BLaER1 (cell line): Measurements from ENCODE around the gene SLC49A4.

Experiments used
- H3K27ac ChIP-seq: shearing (Covaris generic); formaldehyde crosslinking; 2 replicates; pipeline ENCODE4 v1.8.1; 2022
- H3K27me3 ChIP-seq: shearing (Covaris generic); formaldehyde crosslinking; 2 replicates; pipeline ENCODE4 v1.8.1; 2022
- H3K36me3 ChIP-seq: shearing (Covaris generic); formaldehyde crosslinking; 2 replicates; pipeline ENCODE4 v1.8.1; 2022
- H3K4me1 ChIP-seq: shearing (Covaris generic); formaldehyde crosslinking; 2 replicates; pipeline ENCODE4 v1.8.1; 2022
- H3K4me2 ChIP-seq: shearing (Covaris generic); formaldehyde crosslinking; 2 replicates; pipeline ENCODE4 v1.8.1; 2022
- H3K4me3 ChIP-seq: shearing (Covaris generic); formaldehyde crosslinking; 2 replicates; pipeline ENCODE4 v1.8.1; 2022
- H3K9ac ChIP-seq: shearing (Covaris generic); formaldehyde crosslinking; 2 replicates; pipeline ENCODE4 v1.8.1; 2022
- H3K9me3 ChIP-seq: shearing (Covaris generic); formaldehyde crosslinking; 2 replicates; pipeline ENCODE4 v1.8.1; 2022
- H4K20me1 ChIP-seq: shearing (Covaris generic); formaldehyde crosslinking; 2 replicates; pipeline ENCODE4 v1.8.1; 2022
- Cebpa-rat ChIP-seq: shearing (Covaris generic); IDR thresholded peaks from 2 replicates; pipeline ENCODE4 v1.8.1; 2022

SLC49A4 gene

GRCh38 chr3:122800706-122801237 lies 5.9 kb downstream of the SLC49A4 start:
- Histone ChIP-seq H3K27me3 (no peaks in the 10 kb centered on the region), H3K27ac (no peak overlapping the region), H3K36me3 (no peaks in the 10 kb centered on the region), H3K4me3 (no peak overlapping the region), H4K20me1 (no peaks in the 10 kb centered on the region), H3K9ac (no peak overlapping the region), H3K9me3 (no peaks in the 10 kb centered on the region), H3K4me1 (peaks cover 10% of the 10 kb centered on the region), H3K4me2 (no peak overlapping the region)
- TF ChIP-seq Cebpa-rat, result no peak

DNA sequence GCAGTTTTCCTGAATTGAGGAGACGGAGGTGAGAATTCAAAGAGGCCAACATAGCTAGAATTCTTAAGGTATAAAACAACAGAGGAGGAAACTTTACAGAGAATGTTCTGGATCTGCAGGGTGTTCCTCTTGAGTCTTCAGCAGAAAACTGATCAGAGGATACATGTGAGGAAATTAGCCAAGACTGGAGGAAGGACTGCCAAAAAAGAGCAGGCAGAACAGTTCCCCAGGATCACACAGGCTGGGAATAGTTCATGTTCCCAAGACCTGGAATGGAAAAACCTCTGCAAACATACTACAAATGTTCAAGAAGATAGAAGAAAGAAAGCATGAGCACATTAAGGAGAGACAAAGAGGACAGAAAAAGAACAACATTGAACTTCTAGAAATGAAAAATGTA lies 7.5 kb downstream of the SLC49A4 start:
- no peak overlapping the region for H3K27ac ChIP-seq
- TF ChIP-seq Cebpa-rat, result no peak

GRCh38 chr3:122803977-122804376 lies 9.1 kb downstream of the SLC49A4 start:
- Histone ChIP-seq H3K4me2 (no peak overlapping the region), H3K27me3 (no peaks in the 10 kb centered on the region), H3K9ac (no peak overlapping the region), H3K27ac (no peak overlapping the region), H3K36me3 (0 out of 2 replicates have a peak, but pooled peaks cover 4% of the 10 kb centered on the region), H4K20me1 (no peaks in the 10 kb centered on the region), H3K9me3 (no peaks in the 10 kb centered on the region), H3K4me3 (no peak overlapping the region), H3K4me1 (no peaks in the 10 kb centered on the region)
- no peak for TF ChIP-seq Cebpa-rat

More for the DNA sequence above, 7.5 kb downstream of the SLC49A4 start:
- H3K4me1 ChIP-seq, result no peaks in the 10 kb centered on the region
- no peak overlapping the region for H3K4me3 ChIP-seq
- H3K9ac ChIP-seq, result no peak overlapping the region
- no peak overlapping the region for H3K4me2 ChIP-seq
- no peaks in the 10 kb centered on the region for H3K27me3 ChIP-seq
- H4K20me1 ChIP-seq, result no peaks in the 10 kb centered on the region
- no peaks in the 10 kb centered on the region for H3K9me3 ChIP-seq
- no peaks in the 10 kb centered on the region for H3K36me3 ChIP-seq

GRCh38 chr3:122810734-122811133 lies 15.9 kb downstream of the SLC49A4 start:
- H3K4me1 ChIP-seq, result no peaks in the 10 kb centered on the region
- no peaks in the 10 kb centered on the region for H4K20me1 ChIP-seq
- no peaks in the 10 kb centered on the region for H3K9me3 ChIP-seq
- no peak overlapping the region for H3K4me3 ChIP-seq
- no peak overlapping the region for H3K4me2 ChIP-seq
- H3K36me3 ChIP-seq, result 0 out of 2 replicates have a peak, but pooled peaks cover 4% of the 10 kb centered on the region
- no peak overlapping the region for H3K27ac ChIP-seq
- no peaks in the 10 kb centered on the region for H3K27me3 ChIP-seq
- H3K9ac ChIP-seq, result no peak overlapping the region
- no peak for TF ChIP-seq Cebpa-rat

DNA sequence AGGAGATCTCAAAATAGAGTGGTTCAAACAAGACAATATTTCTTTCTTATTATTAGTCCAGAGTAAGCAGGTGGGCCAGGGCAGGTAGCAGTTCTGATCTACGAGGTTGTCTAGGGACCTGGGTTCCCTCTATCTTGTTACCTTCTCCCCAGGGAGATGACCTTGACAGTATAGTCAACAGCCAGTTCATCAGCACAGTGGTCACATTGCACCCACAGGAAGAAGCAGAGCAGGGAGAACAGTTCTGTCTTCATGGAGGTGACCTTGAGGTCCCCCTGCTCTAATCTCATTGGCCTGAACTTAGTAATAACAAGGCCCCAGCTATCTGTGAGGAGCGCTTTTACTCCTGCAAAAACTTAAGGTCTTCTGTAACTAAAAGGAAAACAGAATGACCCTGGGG lies 21.7 kb downstream of the SLC49A4 start:
- Histone ChIP-seq H3K36me3 (peaks cover 7% of the 10 kb centered on the region; the same call in 1 of the 2 replicates), H3K27ac (no peak overlapping the region), H4K20me1 (no peaks in the 10 kb centered on the region), H3K4me2 (no peak overlapping the region), H3K4me1 (no peaks in the 10 kb centered on the region), H3K9ac (no peak overlapping the region), H3K27me3 (no peaks in the 10 kb centered on the region), H3K9me3 (no peaks in the 10 kb centered on the region), H3K4me3 (no peak overlapping the region)
- TF ChIP-seq Cebpa-rat, result no peak

GRCh38 chr3:122824465-122825381 lies 29.9 kb downstream of the SLC49A4 start:
- no peaks in the 10 kb centered on the region for H4K20me1 ChIP-seq
- no peak overlapping the region for H3K27ac ChIP-seq
- H3K4me2 ChIP-seq, result no peak overlapping the region
- peaks cover 25% of the 10 kb centered on the region for H3K36me3 ChIP-seq
- no peaks in the 10 kb centered on the region for H3K27me3 ChIP-seq
- H3K4me3 ChIP-seq, result no peak overlapping the region
- TF ChIP-seq Cebpa-rat, result no peak
- H3K9ac ChIP-seq, result no peak overlapping the region
- H3K9me3 ChIP-seq, result no peaks in the 10 kb centered on the region
- no peaks in the 10 kb centered on the region for H3K4me1 ChIP-seq

GRCh38 chr3:122825460-122825859 lies 30.6 kb downstream of the SLC49A4 start:
- Histone ChIP-seq H3K4me2 (no peak overlapping the region), H4K20me1 (no peaks in the 10 kb centered on the region), H3K4me1 (no peaks in the 10 kb centered on the region), H3K27ac (no peak overlapping the region), H3K9ac (no peak overlapping the region), H3K9me3 (no peaks in the 10 kb centered on the region), H3K4me3 (no peak overlapping the region), H3K27me3 (no peaks in the 10 kb centered on the region), H3K36me3 (peaks cover 25% of the 10 kb centered on the region)
- no peak for TF ChIP-seq Cebpa-rat

DNA sequence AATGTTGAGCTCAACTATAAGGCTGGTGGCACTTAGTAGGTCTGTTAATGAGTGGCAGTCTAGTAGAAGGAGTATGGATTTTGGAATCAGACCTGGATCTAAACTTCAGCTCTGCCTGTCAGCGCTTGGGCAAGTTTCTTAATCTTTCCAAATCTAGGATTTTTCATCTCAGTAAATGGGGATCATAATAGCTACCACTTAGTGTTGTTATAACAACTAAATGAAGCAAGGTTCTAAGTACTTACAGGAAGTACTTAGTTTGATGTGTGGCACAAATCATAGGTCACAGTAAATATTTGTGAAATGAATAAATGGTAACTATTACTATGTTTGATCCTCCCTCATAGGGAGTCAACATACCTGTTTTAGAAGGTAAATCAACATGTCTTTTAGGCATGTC lies 31.4 kb downstream of the SLC49A4 start:
- H3K36me3 ChIP-seq, result peaks cover 18% of the 10 kb centered on the region
- H3K27ac ChIP-seq, result no peak overlapping the region
- H4K20me1 ChIP-seq, result no peaks in the 10 kb centered on the region
- H3K27me3 ChIP-seq, result no peaks in the 10 kb centered on the region
- no peak for TF ChIP-seq Cebpa-rat
- no peak overlapping the region for H3K4me3 ChIP-seq
- no peaks in the 10 kb centered on the region for H3K4me1 ChIP-seq
- no peaks in the 10 kb centered on the region for H3K9me3 ChIP-seq
- H3K9ac ChIP-seq, result no peak overlapping the region
- H3K4me2 ChIP-seq, result no peak overlapping the region

GRCh38 chr3:122828281-122828680 lies 33.4 kb downstream of the SLC49A4 start:
- Histone ChIP-seq H3K4me3 (no peak overlapping the region), H3K9ac (no peak overlapping the region), H3K9me3 (no peaks in the 10 kb centered on the region), H4K20me1 (no peaks in the 10 kb centered on the region), H3K4me1 (no peaks in the 10 kb centered on the region), H3K27ac (no peak overlapping the region), H3K4me2 (no peak overlapping the region), H3K27me3 (no peaks in the 10 kb centered on the region), H3K36me3 (peaks cover 24% of the 10 kb centered on the region)
- TF ChIP-seq Cebpa-rat, result no peak

GRCh38 chr3:122835590-122835989 lies 40.7 kb downstream of the SLC49A4 start:
- no peak overlapping the region for H3K4me3 ChIP-seq
- H3K9ac ChIP-seq, result no peak overlapping the region
- H3K27me3 ChIP-seq, result no peaks in the 10 kb centered on the region
- TF ChIP-seq Cebpa-rat, result no peak
- H3K9me3 ChIP-seq, result peaks cover 8% of the 10 kb centered on the region; the same call in 1 of the 2 replicates
- no peak overlapping the region for H3K27ac ChIP-seq
- 0 out of 2 replicates have a peak, but pooled peaks cover 6% of the 10 kb centered on the region for H3K36me3 ChIP-seq
- H4K20me1 ChIP-seq, result no peaks in the 10 kb centered on the region
- no peak overlapping the region for H3K4me2 ChIP-seq
- H3K4me1 ChIP-seq, result no peaks in the 10 kb centered on the region
